ENCODE measurements around the gene PDE10A.

PDE10A gene

GRCh38 chr6:165692106-165692653 lies 29.1 kb upstream of the PDE10A start:
- TF ChIP-seq EZH2phosphoT487 (conservative IDR thresholded peaks at IDR 0.05; ENCODE audit: low read length): no peak
- no peak for TF ChIP-seq CTCF (IDR thresholded peaks at IDR 0.05; ENCODE audit: insufficient read depth, low read length, poor library complexity, severe bottlenecking)
- H2AFZ ChIP-seq (ENCODE audit: low read depth, low read length, severe bottlenecking): no peak overlapping the region
- no peaks in the 10 kb centered on the region for H3K79me2 ChIP-seq (ENCODE audit: insufficient read depth, low read length)
- no peak overlapping the region for H3K9ac ChIP-seq (ENCODE audit: low read length)
- H3F3A ChIP-seq (ENCODE audit: insufficient read depth): no peaks in the 10 kb centered on the region
- H3K27me3 ChIP-seq (ENCODE audit: low read length): no peaks in the 10 kb centered on the region
- H3K4me3 ChIP-seq (ENCODE audit: insufficient read depth, low read length, poor library complexity, severe bottlenecking): no peak overlapping the region
- H3K4me2 ChIP-seq (ENCODE audit: low read depth, low read length, poor library complexity, severe bottlenecking): no peak overlapping the region
- no peaks in the 10 kb centered on the region; the same call in 1 of the 2 replicates for H3K9me2 ChIP-seq (replicated peaks; ENCODE audit: insufficient read depth, low read length)
- H3K9me3 ChIP-seq (ENCODE audit: insufficient read depth, low read length): no peaks in the 10 kb centered on the region
- no peak overlapping the region for H3K27ac ChIP-seq (ENCODE audit: low read depth, low read length)
- no peaks in the 10 kb centered on the region for H4K20me1 ChIP-seq (ENCODE audit: low read depth, low read length)
- H3K36me3 ChIP-seq (ENCODE audit: low read length): no peaks in the 10 kb centered on the region

- H3K27me3 ChIP-seq (ENCODE audit: low read length): no peaks in the 10 kb centered on the region
- no peaks in the 10 kb centered on the region for H4K20me1 ChIP-seq (ENCODE audit: low read depth, low read length)
- H3K9me2 ChIP-seq (replicated peaks; ENCODE audit: insufficient read depth, low read length): no peaks in the 10 kb centered on the region
- no peaks in the 10 kb centered on the region for H3K79me2 ChIP-seq (ENCODE audit: insufficient read depth, low read length)
- no peaks in the 10 kb centered on the region for H3K36me3 ChIP-seq (ENCODE audit: low read length)
- H3K9ac ChIP-seq (ENCODE audit: low read length): no peak overlapping the region
- H3K4me2 ChIP-seq (ENCODE audit: low read depth, low read length, poor library complexity, severe bottlenecking): no peak overlapping the region
- TF ChIP-seq EZH2phosphoT487 (conservative IDR thresholded peaks at IDR 0.05; ENCODE audit: low read length): no peak
- TF ChIP-seq CTCF (IDR thresholded peaks at IDR 0.05; ENCODE audit: insufficient read depth, low read length, poor library complexity, severe bottlenecking): no peak
- H3K27ac ChIP-seq (ENCODE audit: low read depth, low read length): no peak overlapping the region
- no peak overlapping the region for H3K4me3 ChIP-seq (ENCODE audit: insufficient read depth, low read length, poor library complexity, severe bottlenecking)
- no peaks in the 10 kb centered on the region for H3F3A ChIP-seq (ENCODE audit: insufficient read depth)
- H2AFZ ChIP-seq (ENCODE audit: low read depth, low read length, severe bottlenecking): no peak overlapping the region
- H3K9me3 ChIP-seq (ENCODE audit: insufficient read depth, low read length): no peaks in the 10 kb centered on the region
Observed at GRCh38 chr6:165689699-165690098, 26.7 kb upstream of the PDE10A start.

GRCh38 chr6:165686596-165687365 lies 23.7 kb upstream of the PDE10A start:
- H3F3A ChIP-seq (ENCODE audit: insufficient read depth): no peaks in the 10 kb centered on the region
- H3K9me3 ChIP-seq (ENCODE audit: insufficient read depth, low read length): no peaks in the 10 kb centered on the region
- H4K20me1 ChIP-seq (ENCODE audit: low read depth, low read length): no peaks in the 10 kb centered on the region
- no peaks in the 10 kb centered on the region for H3K79me2 ChIP-seq (ENCODE audit: insufficient read depth, low read length)
- H3K9me2 ChIP-seq (replicated peaks; ENCODE audit: insufficient read depth, low read length): no peaks in the 10 kb centered on the region
- no peak overlapping the region for H2AFZ ChIP-seq (ENCODE audit: low read depth, low read length, severe bottlenecking)
- H3K27ac ChIP-seq (ENCODE audit: low read depth, low read length): no peak overlapping the region
- no peak overlapping the region for H3K9ac ChIP-seq (ENCODE audit: low read length)
- H3K4me3 ChIP-seq (ENCODE audit: insufficient read depth, low read length, poor library complexity, severe bottlenecking): no peak overlapping the region
- TF ChIP-seq CTCF (IDR thresholded peaks at IDR 0.05; ENCODE audit: insufficient read depth, low read length, poor library complexity, severe bottlenecking): no peak
- H3K36me3 ChIP-seq (ENCODE audit: low read length): no peaks in the 10 kb centered on the region
- no peak overlapping the region for H3K4me2 ChIP-seq (ENCODE audit: low read depth, low read length, poor library complexity, severe bottlenecking)
- H3K27me3 ChIP-seq (ENCODE audit: low read length): no peaks in the 10 kb centered on the region
